Calu3 (cell line): ENCODE data around the gene FRMD3. TPM values are rescaled to one million over a fixed set of nuclear protein-coding genes. Genes with fewer than 3 reads are reported as not detected.

Source experiments
- BruUV-seq: library from RNA; stranded (reverse); fragments of 400-500 nt; replicated peaks from 2 replicates; lab custom pipeline; 2021; lab: Mats Ljungman, UMichigan
- CTCF ChIA-PET: fragments of 300-600 bp; sonication (Branson Sonifier 250); formaldehyde crosslinking; loops from one replicate; lab custom pipeline; 2022; ENCODE audit warnings: antibody characterized with exemption; lab: Charles Lee
- DNase-seq: peaks from one replicate; pipeline ENCODE4 v3.0.0; 2022
- H3K27ac Mint-ChIP-seq: one replicate; pipeline ENCODE4 v1.8.0; 2022; ENCODE audit warnings: mixed read lengths; ENCODE audit not compliant: unreplicated experiment
- H3K27me3 Mint-ChIP-seq: one replicate; pipeline ENCODE4 v1.8.0; 2022; ENCODE audit warnings: mixed read lengths; ENCODE audit not compliant: unreplicated experiment
- H3K36me3 Mint-ChIP-seq: one replicate; pipeline ENCODE4 v1.8.0; 2022; ENCODE audit warnings: mild to moderate bottlenecking, moderate library complexity, mixed read lengths; ENCODE audit not compliant: insufficient read depth, unreplicated experiment
- H3K4me1 Mint-ChIP-seq: one replicate; pipeline ENCODE4 v1.8.0; 2022; ENCODE audit warnings: mild to moderate bottlenecking, low read depth, mixed read lengths; ENCODE audit not compliant: unreplicated experiment
- H3K4me3 Mint-ChIP-seq: one replicate; pipeline ENCODE4 v1.8.0; 2022; ENCODE audit warnings: mild to moderate bottlenecking, low read depth, moderate library complexity, mixed read lengths; ENCODE audit not compliant: unreplicated experiment
- H3K9me3 Mint-ChIP-seq: one replicate; pipeline ENCODE4 v1.8.0; 2022; ENCODE audit warnings: low read depth, mixed read lengths; ENCODE audit not compliant: unreplicated experiment
- CTCF ChIP-seq: fragments of 200-600 bp; IDR thresholded peaks from one replicate; pipeline ENCODE4 v1.8.0; 2022; ENCODE audit warnings: antibody characterized with exemption; ENCODE audit not compliant: unreplicated experiment
- intact Hi-C: fragments of 100-400 bp; cut with micrococcal nuclease; formaldehyde crosslinking; loops from one replicate; pipeline ENCODE4 v1.10.0; 2022; ENCODE audit not compliant: unreplicated experiment
- total RNA-seq: library from RNA; stranded (reverse); gene quantifications from 2 replicates; pipeline ENCODE4 v1.2.3, GENCODE V29; 2022

The FRMD3 gene
- total RNA-seq, 1 experiment from 2014 or later: 0.38 TPM

GRCh38 chr9:83387401-83388185 lies 150.6 kb downstream of the FRMD3 start:
- H3K4me1 Mint-ChIP-seq: no peaks in the 10 kb centered on the region
- intact Hi-C loops: no loop called here
- DNase-seq: no peak
- H3K4me3 Mint-ChIP-seq: no peak overlapping the region
- BruUV-seq: no TSS peak
- no peak overlapping the region for H3K27ac Mint-ChIP-seq
- no peak for TF ChIP-seq CTCF
- CTCF ChIA-PET: interaction anchor here (0.6 kb wide), 1 partner anchor 547 kb away, joined by 3 read pairs; no protein-coding TSS in a partner anchor
- no peaks in the 10 kb centered on the region for H3K36me3 Mint-ChIP-seq
- H3K9me3 Mint-ChIP-seq: peaks cover 2% of the 10 kb centered on the region
- no peaks in the 10 kb centered on the region for H3K27me3 Mint-ChIP-seq

GRCh38 chr9:83385317-83385716 lies 152.9 kb downstream of the FRMD3 start:
- DNase-seq: no peak
- H3K36me3 Mint-ChIP-seq: no peaks in the 10 kb centered on the region
- CTCF ChIA-PET: interaction anchor here (0.7 kb wide), 1 partner anchor 1269 kb away, joined by 3 read pairs; no protein-coding TSS in a partner anchor
- H3K9me3 Mint-ChIP-seq: peaks cover 2% of the 10 kb centered on the region
- intact Hi-C loops: no loop called here
- no peak overlapping the region for H3K27ac Mint-ChIP-seq
- TF ChIP-seq CTCF: no peak
- peaks cover 3% of the 10 kb centered on the region for H3K4me1 Mint-ChIP-seq
- no TSS peak for BruUV-seq
- no peak overlapping the region for H3K4me3 Mint-ChIP-seq
- no peaks in the 10 kb centered on the region for H3K27me3 Mint-ChIP-seq

GRCh38 chr9:83384214-83384613 lies 154.0 kb downstream of the FRMD3 start:
- TF ChIP-seq CTCF: no peak
- BruUV-seq: no TSS peak

GRCh38 chr9:83383034-83383433 lies 155.2 kb downstream of the FRMD3 start:
- CTCF ChIA-PET: no interaction called here
- Mint-ChIP-seq H3K27ac (no peak overlapping the region), H3K4me1 (peaks cover 6% of the 10 kb centered on the region), H3K4me3 (no peak overlapping the region), H3K36me3 (no peaks in the 10 kb centered on the region), H3K9me3 (peaks cover 2% of the 10 kb centered on the region), H3K27me3 (no peaks in the 10 kb centered on the region)
- no peak for TF ChIP-seq CTCF
- no TSS peak for BruUV-seq
- no peak for DNase-seq
- intact Hi-C loops: no loop called here

More at GRCh38 chr9:83384214-83384613, 154.0 kb downstream of the FRMD3 start:
- Mint-ChIP-seq H3K9me3 (peaks cover 2% of the 10 kb centered on the region), H3K36me3 (no peaks in the 10 kb centered on the region), H3K4me1 (peaks cover 6% of the 10 kb centered on the region), H3K4me3 (no peak overlapping the region), H3K27me3 (no peaks in the 10 kb centered on the region), H3K27ac (no peak overlapping the region)
- DNase-seq: no peak
- intact Hi-C loops: no loop called here
- CTCF ChIA-PET: no interaction called here
